Measurements from ENCODE around the gene SORCS2. TPM values are rescaled to one million over a fixed set of nuclear protein-coding genes. Genes with fewer than 3 reads are reported as not detected.

The SORCS2 gene
- total RNA-seq, 1 donor from 2014 or later: 5.2 TPM

GRCh38 chr4:7767966-7768365 lies 575.6 kb downstream of the SORCS2 start:
- H3K27ac ChIP-seq: no peak overlapping the region
- Mint-ChIP-seq H3K4me3 (no peak overlapping the region), H3K36me3 (peaks cover 10% of the 10 kb centered on the region), H3K9me3 (no peaks in the 10 kb centered on the region), H3K4me1 (peaks cover 38% of the 10 kb centered on the region), H3K27me3 (ENCODE audit: insufficient read depth, low read depth) (peaks cover 4% of the 10 kb centered on the region), H3K27ac (no peak overlapping the region)
- TF ChIP-seq CTCF (IDR thresholded peaks at IDR 0.05) (no peak), EZH2 (IDR thresholded peaks at IDR 0.05) (no peak), EZH2phosphoT487 (IDR thresholded peaks at IDR 0.05) (no peak)
- peaks cover 4% of the 10 kb centered on the region for H4K20me1 ChIP-seq (ENCODE audit: low read depth)
- H3K4me3 ChIP-seq: no peak overlapping the region
- no peaks in the 10 kb centered on the region for H3K36me3 ChIP-seq
- no peaks in the 10 kb centered on the region for H3K9me3 ChIP-seq (ENCODE audit: low read depth)
- no peaks in the 10 kb centered on the region for H3K27me3 ChIP-seq
- no peaks in the 10 kb centered on the region for H3K79me2 ChIP-seq (ENCODE audit: low read depth)
- DNase-seq (ENCODE audit: low spot score): no peak
- H3F3A ChIP-seq (ENCODE audit: low read depth): no peaks in the 10 kb centered on the region
- H2AFZ ChIP-seq (replicated peaks): no peak overlapping the region
- H3K4me2 ChIP-seq: no peak overlapping the region
- H3K4me1 ChIP-seq: peaks cover 3% of the 10 kb centered on the region
- H3K9ac ChIP-seq: no peak overlapping the region

- TF ChIP-seq EZH2 (IDR thresholded peaks at IDR 0.05): no peak
- TF ChIP-seq CTCF (IDR thresholded peaks at IDR 0.05): no peak
- no peak for TF ChIP-seq EZH2phosphoT487 (IDR thresholded peaks at IDR 0.05)
Measured at GRCh38 chr4:7768736-7769135, 576.4 kb downstream of the SORCS2 start.

GRCh38 chr4:7769396-7770223 lies 577.3 kb downstream of the SORCS2 start:
- no peaks in the 10 kb centered on the region for H3K36me3 ChIP-seq

More at GRCh38 chr4:7768736-7769135, 576.4 kb downstream of the SORCS2 start:
- no peak overlapping the region for H3K4me3 ChIP-seq
- H3F3A ChIP-seq (ENCODE audit: low read depth): no peaks in the 10 kb centered on the region
- peaks cover 40% of the 10 kb centered on the region for H3K4me1 Mint-ChIP-seq
- H3K27ac Mint-ChIP-seq: no peak overlapping the region
- no peaks in the 10 kb centered on the region for H3K79me2 ChIP-seq (ENCODE audit: low read depth)
- H3K27ac ChIP-seq: no peak overlapping the region
- peaks cover 3% of the 10 kb centered on the region for H4K20me1 ChIP-seq (ENCODE audit: low read depth)
- H2AFZ ChIP-seq (replicated peaks): no peak overlapping the region
- no peak overlapping the region for H3K9ac ChIP-seq
- no peaks in the 10 kb centered on the region for H3K36me3 ChIP-seq
- no peak overlapping the region for H3K4me2 ChIP-seq
- H3K36me3 Mint-ChIP-seq: peaks cover 13% of the 10 kb centered on the region
- H3K4me1 ChIP-seq: peaks cover 3% of the 10 kb centered on the region
- no peaks in the 10 kb centered on the region for H3K9me3 ChIP-seq (ENCODE audit: low read depth)
- H3K9me3 Mint-ChIP-seq: no peaks in the 10 kb centered on the region
- H3K27me3 ChIP-seq: no peaks in the 10 kb centered on the region
- DNase-seq (ENCODE audit: low spot score): no peak
- H3K4me3 Mint-ChIP-seq: no peak overlapping the region
- peaks cover 2% of the 10 kb centered on the region for H3K27me3 Mint-ChIP-seq (ENCODE audit: insufficient read depth, low read depth)

More at GRCh38 chr4:7769396-7770223, 577.3 kb downstream of the SORCS2 start:
- Mint-ChIP-seq H3K9me3 (no peaks in the 10 kb centered on the region), H3K4me3 (no peak overlapping the region), H3K27me3 (ENCODE audit: insufficient read depth, low read depth) (peaks cover 2% of the 10 kb centered on the region), H3K27ac (peak overlapping the region; percentile 84), H3K36me3 (peaks cover 15% of the 10 kb centered on the region), H3K4me1 (peaks cover 43% of the 10 kb centered on the region)
- no peak overlapping the region for H3K4me2 ChIP-seq
- no peak overlapping the region for H3K4me3 ChIP-seq
- H3K79me2 ChIP-seq (ENCODE audit: low read depth): no peaks in the 10 kb centered on the region
- no peak for TF ChIP-seq CTCF (IDR thresholded peaks at IDR 0.05)
- no peak for TF ChIP-seq EZH2phosphoT487 (IDR thresholded peaks at IDR 0.05)
- TF ChIP-seq EZH2 (IDR thresholded peaks at IDR 0.05): no peak
- H3K27ac ChIP-seq: no peak overlapping the region
- H3K4me1 ChIP-seq: peaks cover 4% of the 10 kb centered on the region
- H4K20me1 ChIP-seq (ENCODE audit: low read depth): no peaks in the 10 kb centered on the region
- H3F3A ChIP-seq (ENCODE audit: low read depth): no peaks in the 10 kb centered on the region
- DNase-seq (ENCODE audit: low spot score): no peak
- no peak overlapping the region for H2AFZ ChIP-seq (replicated peaks)
- no peaks in the 10 kb centered on the region for H3K9me3 ChIP-seq (ENCODE audit: low read depth)
- no peaks in the 10 kb centered on the region for H3K27me3 ChIP-seq
- H3K9ac ChIP-seq: no peak overlapping the region

Data from neural progenitor cell (in vitro differentiated cells).